ENCODE measurements around the gene TMEM91. TPM values are rescaled to one million over a fixed set of nuclear protein-coding genes. Genes with fewer than 3 reads are reported as not detected.

The TMEM91 gene
- 12.8 and 14.3 TPM in 2 replicates for total RNA-seq
- long read RNA-seq, result 0 reads

DNA sequence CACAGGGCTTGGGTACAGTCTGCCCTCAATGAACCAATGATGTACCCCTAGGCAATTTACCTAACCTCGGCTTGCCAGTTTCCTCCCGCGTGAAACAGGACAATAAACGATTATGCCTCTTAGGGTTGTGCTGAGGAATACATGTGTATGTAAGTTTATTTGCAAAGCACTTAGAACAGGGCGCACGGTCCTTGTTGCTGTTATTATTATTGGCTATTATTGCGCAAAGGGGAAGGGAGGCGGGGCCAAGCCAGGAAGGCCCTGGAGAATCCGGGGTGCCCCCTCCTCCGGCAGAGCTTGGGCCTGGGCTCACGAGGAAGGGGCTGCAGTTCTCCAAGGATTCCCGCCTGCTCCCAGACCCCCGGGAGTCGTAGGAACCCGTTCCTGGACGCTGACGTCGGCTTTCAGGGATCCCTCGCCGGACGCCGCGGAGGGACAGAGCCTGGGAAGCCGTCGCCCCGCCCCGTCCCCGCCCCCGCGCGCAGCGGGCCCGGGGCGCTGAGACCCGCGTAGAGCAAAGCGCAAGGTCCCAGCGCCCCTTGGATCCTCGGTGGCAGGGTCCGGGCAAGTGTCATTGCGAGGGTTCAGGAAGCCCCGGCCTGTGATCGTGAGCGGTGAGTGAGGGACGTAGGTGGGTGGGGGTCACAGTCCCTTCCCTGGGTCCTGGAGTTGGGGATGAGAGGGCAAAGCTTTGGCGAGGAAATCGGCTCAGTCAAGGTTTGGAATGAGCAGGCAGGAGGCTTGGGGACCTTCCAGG is at the start of gene TMEM91:
Gene TMEM91, plus strand, starts transcription at position 293 of the 757 bp plus-strand sequence. CDS start 1,777 bp downstream, outside the sequence.
- no peaks in the 10 kb centered on the region for H3K36me3 Mint-ChIP-seq (ENCODE audit: insufficient read depth)
- H3K27me3 Mint-ChIP-seq, result no peaks in the 10 kb centered on the region
- TF ChIP-seq, protein P1, sequence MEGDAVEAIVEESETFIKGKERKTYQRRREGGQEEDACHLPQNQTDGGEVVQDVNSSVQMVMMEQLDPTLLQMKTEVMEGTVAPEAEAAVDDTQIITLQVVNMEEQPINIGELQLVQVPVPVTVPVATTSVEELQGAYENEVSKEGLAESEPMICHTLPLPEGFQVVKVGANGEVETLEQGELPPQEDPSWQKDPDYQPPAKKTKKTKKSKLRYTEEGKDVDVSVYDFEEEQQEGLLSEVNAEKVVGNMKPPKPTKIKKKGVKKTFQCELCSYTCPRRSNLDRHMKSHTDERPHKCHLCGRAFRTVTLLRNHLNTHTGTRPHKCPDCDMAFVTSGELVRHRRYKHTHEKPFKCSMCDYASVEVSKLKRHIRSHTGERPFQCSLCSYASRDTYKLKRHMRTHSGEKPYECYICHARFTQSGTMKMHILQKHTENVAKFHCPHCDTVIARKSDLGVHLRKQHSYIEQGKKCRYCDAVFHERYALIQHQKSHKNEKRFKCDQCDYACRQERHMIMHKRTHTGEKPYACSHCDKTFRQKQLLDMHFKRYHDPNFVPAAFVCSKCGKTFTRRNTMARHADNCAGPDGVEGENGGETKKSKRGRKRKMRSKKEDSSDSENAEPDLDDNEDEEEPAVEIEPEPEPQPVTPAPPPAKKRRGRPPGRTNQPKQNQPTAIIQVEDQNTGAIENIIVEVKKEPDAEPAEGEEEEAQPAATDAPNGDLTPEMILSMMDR (IDR thresholded peaks at IDR 0.05; ENCODE audit: unreplicated experiment), result no peak
- no peak for DNase-seq (ENCODE audit: low spot score, unreplicated experiment)
- H3K9me3 Mint-ChIP-seq (ENCODE audit: low read depth), result no peaks in the 10 kb centered on the region
- peak within 1 kb of the TSS; percentile 61 for H3K4me3 Mint-ChIP-seq (ENCODE audit: low read depth)
- peak within 1 kb of the TSS; percentile 60 for H3K27ac Mint-ChIP-seq
- H3K4me1 Mint-ChIP-seq (ENCODE audit: low read depth), result peaks cover 8% of the 10 kb centered on the region

DNA sequence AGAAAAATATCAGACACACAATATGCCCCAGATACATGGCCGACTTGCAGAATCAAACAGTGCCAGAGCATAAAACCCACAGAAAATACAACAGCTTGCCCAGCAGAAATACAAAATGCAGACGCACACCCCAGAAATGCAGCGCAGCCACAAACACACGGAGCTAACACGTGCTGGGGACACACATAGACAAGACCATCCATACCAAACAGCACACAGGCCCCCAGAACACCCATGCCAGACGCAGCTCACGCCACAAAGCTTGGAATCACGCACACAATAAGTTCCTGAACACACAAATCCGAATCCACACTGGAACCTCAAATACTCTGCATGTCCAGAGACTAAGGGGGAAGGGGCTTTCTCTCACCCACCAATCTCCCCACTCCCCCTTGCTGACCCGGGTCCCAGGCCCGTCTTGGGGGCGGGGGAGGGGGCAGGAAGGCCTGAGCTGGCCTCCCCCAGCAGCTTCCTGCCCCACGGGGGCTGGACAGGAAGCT is 49.2 kb upstream of the TMEM91 start:
- no peaks in the 10 kb centered on the region for H3K9me3 Mint-ChIP-seq (ENCODE audit: low read depth)
- TF ChIP-seq, protein P1 (IDR thresholded peaks at IDR 0.05; ENCODE audit: unreplicated experiment), result no peak
- peaks cover 36% of the 10 kb centered on the region for H3K4me1 Mint-ChIP-seq (ENCODE audit: low read depth)
- no peak for DNase-seq (ENCODE audit: low spot score, unreplicated experiment)
- peak overlapping the region; percentile 30 for H3K27ac Mint-ChIP-seq
- H3K36me3 Mint-ChIP-seq (ENCODE audit: insufficient read depth), result peaks cover 3% of the 10 kb centered on the region
- H3K27me3 Mint-ChIP-seq, result peaks cover 11% of the 10 kb centered on the region
- H3K4me3 Mint-ChIP-seq (ENCODE audit: low read depth), result no peak overlapping the region

DNA sequence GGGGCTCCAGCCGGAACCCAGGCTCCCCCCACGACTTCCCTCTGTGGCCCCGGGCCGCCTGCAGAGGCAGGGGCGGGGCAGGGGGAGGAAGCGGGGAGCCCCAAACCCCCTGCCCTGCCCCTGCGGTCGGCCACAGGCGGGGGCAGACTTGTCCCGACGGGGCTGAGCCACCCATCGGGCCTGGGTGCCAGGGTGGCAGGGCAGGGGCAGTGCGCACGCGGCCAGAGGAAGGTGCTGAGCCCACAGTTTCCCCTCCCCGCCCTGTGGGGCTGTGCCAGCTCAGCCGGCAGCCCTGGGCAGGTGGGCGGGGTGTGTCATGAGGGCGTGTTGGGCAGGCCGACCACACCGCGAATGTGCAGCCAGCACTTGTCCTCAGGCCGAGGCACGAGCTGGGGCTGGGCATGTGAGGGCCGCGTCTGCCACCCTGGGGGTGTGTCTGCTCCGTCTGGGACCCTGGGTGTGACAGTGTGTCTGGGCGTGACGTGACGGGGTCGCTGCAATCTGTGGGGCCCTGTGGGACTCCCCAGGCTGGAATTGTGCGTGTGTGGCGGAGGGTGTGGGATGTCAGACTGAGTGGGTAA is 48.7 kb upstream of the TMEM91 start:
- DNase-seq (ENCODE audit: low spot score, unreplicated experiment), result no peak
- peaks cover 11% of the 10 kb centered on the region for H3K27me3 Mint-ChIP-seq
- no peak overlapping the region for H3K27ac Mint-ChIP-seq
- TF ChIP-seq, protein P1 (IDR thresholded peaks at IDR 0.05; ENCODE audit: unreplicated experiment), result no peak
- no peaks in the 10 kb centered on the region for H3K9me3 Mint-ChIP-seq (ENCODE audit: low read depth)
- peak overlapping the region; percentile 1 for H3K4me3 Mint-ChIP-seq (ENCODE audit: low read depth)
- peaks cover 3% of the 10 kb centered on the region for H3K36me3 Mint-ChIP-seq (ENCODE audit: insufficient read depth)
- peaks cover 35% of the 10 kb centered on the region for H3K4me1 Mint-ChIP-seq (ENCODE audit: low read depth)

DNA sequence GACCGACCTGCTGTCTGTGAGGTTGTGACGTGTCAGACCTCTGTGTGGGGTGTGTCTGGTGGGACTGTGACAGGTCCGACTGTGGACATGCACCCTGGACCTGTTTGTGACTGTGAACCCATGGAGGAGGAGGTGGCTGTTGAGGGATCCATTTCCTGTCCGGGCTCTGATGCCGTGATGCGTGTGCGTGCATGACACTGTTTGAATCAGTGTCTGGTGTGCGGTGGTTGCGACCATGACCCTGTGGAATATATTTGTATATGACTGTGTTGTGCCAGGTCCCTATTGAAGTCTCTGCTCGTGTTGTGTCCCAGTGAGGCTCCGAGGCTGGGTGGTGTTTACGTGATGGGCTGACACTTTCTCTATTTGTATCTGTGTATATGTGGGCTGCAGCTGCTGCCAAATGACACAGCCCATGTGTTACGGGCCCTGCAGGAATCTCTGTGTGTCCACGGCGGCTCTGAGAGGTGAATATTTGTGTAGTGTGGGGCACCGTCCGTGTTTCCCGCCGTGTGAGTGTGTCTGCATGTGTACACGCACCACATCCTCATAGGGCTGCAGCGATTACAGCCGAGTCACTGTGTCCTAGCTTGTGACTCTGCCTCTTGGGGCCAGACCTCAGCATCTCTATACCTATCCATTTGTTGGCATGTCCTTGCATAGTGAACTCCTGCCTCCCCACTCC is 48.0 kb upstream of the TMEM91 start:
- H3K9me3 Mint-ChIP-seq (ENCODE audit: low read depth), result no peaks in the 10 kb centered on the region
- no peak overlapping the region for H3K27ac Mint-ChIP-seq
- H3K36me3 Mint-ChIP-seq (ENCODE audit: insufficient read depth), result no peaks in the 10 kb centered on the region
- TF ChIP-seq, protein P1 (IDR thresholded peaks at IDR 0.05; ENCODE audit: unreplicated experiment), result no peak
- DNase-seq (ENCODE audit: low spot score, unreplicated experiment), result no peak
- peaks cover 28% of the 10 kb centered on the region for H3K4me1 Mint-ChIP-seq (ENCODE audit: low read depth)
- peaks cover 11% of the 10 kb centered on the region for H3K27me3 Mint-ChIP-seq
- H3K4me3 Mint-ChIP-seq (ENCODE audit: low read depth), result peak overlapping the region; percentile 1

DNA sequence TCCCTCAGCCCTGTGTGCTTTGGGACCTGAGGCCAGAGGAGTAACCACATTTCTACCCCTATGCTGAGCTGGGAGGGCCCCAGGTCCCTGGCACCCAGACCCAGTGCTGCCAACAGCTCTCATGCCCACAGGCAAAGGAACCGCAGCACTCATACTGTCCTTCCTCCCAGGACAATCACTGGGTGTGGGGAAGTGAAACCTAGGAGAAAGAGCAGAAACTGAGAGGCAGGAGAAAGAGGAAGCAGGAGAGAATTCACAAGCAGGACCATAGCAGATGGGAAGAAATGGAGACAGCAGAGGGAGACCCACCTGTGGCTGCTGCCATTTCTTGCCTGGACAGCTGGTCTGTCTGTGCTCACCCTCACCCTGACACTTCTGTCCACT is 47.5 kb upstream of the TMEM91 start:
- Mint-ChIP-seq H3K4me3 (ENCODE audit: low read depth) (no peak overlapping the region), H3K27me3 (peaks cover 11% of the 10 kb centered on the region), H3K27ac (no peak overlapping the region), H3K4me1 (ENCODE audit: low read depth) (peaks cover 25% of the 10 kb centered on the region), H3K36me3 (ENCODE audit: insufficient read depth) (no peaks in the 10 kb centered on the region), H3K9me3 (ENCODE audit: low read depth) (no peaks in the 10 kb centered on the region)
- no peak for DNase-seq (ENCODE audit: low spot score, unreplicated experiment)
- TF ChIP-seq, protein P1 (IDR thresholded peaks at IDR 0.05; ENCODE audit: unreplicated experiment), result no peak
